OCI-LY7 (cell line): ENCODE measurements around the gene ANKRD65. TPM values are rescaled to one million over a fixed set of nuclear protein-coding genes. Genes with fewer than 3 reads are reported as not detected.

Experiments used
- BruUV-seq: library from RNA; stranded (reverse); fragments of 400-500 nt; replicated peaks from 2 replicates; lab custom pipeline; 2021; lab: Mats Ljungman, UMichigan
- CTCF ChIA-PET: fragments of 300-600 bp; sonication (Branson Sonifier 250); formaldehyde crosslinking; loops from one replicate; lab custom pipeline; 2022; ENCODE audit warnings: antibody characterized with exemption; ENCODE audit not compliant: unreplicated experiment; lab: Charles Lee
- POLR2A ChIA-PET: fragments of 300-600 bp; sonication (Branson Sonifier 250); formaldehyde crosslinking; loops from one replicate; lab custom pipeline; 2022; ENCODE audit warnings: antibody characterized with exemption; lab: Charles Lee
- DNase-seq: peaks from one replicate; pipeline ENCODE4 v3.0.0-alpha.2; 2015; ENCODE audit warnings: low spot score
- H2AFZ ChIP-seq: fragments of 200-600 bp; sonication (generic), shearing (Covaris generic); 2 replicates; pipeline ENCODE4 v1.6.1; 2014; ENCODE audit warnings: mild to moderate bottlenecking, antibody characterized with exemption, low read length, moderate library complexity
- H3K27ac ChIP-seq: fragments of 200-600 bp; sonication (generic); 2 replicates; pipeline ENCODE4 v1.5.1; 2014; ENCODE audit warnings: mixed run types, low read depth, mild to moderate bottlenecking, moderate library complexity, low read length, inconsistent platforms; ENCODE audit not compliant: poor library complexity, severe bottlenecking
- H3K36me3 ChIP-seq: fragments of 200-600 bp; sonication (generic); 2 replicates; pipeline ENCODE4 v1.6.1; 2014; ENCODE audit warnings: mild to moderate bottlenecking, antibody characterized with exemption, low read length, moderate library complexity, mixed read lengths; ENCODE audit not compliant: insufficient read depth
- H3K4me1 ChIP-seq: fragments of 200-600 bp; sonication (generic); 2 replicates; pipeline ENCODE4 v1.5.1; 2014; ENCODE audit warnings: mild to moderate bottlenecking, low read length; ENCODE audit not compliant: insufficient read depth, poor library complexity, severe bottlenecking
- H3K4me2 ChIP-seq: fragments of 200-600 bp; sonication (generic); 2 replicates; pipeline ENCODE4 v1.6.1; 2014; ENCODE audit warnings: mild to moderate bottlenecking, low read length
- H3K4me3 ChIP-seq: fragments of 200-600 bp; sonication (generic); 2 replicates; pipeline ENCODE4 v1.5.1; 2014; ENCODE audit warnings: mild to moderate bottlenecking, low read depth, low read length; ENCODE audit not compliant: poor library complexity, severe bottlenecking
- H3K79me2 ChIP-seq: fragments of 200-600 bp; sonication (generic); 2 replicates; pipeline ENCODE4 v1.6.1; 2016; ENCODE audit warnings: low read depth, mild to moderate bottlenecking, low read length, moderate library complexity, mixed read lengths; ENCODE audit not compliant: insufficient read depth
- H3K9me2 ChIP-seq: fragments of 200-600 bp; sonication (generic); 2 replicates; pipeline ENCODE4 v1.6.1; 2016; ENCODE audit warnings: mild to moderate bottlenecking, low read length, mixed read lengths; ENCODE audit not compliant: insufficient read depth
- H3K9me3 ChIP-seq: fragments of 200-600 bp; sonication (generic); 2 replicates; pipeline ENCODE4 v1.6.1; 2014; ENCODE audit warnings: mild to moderate bottlenecking, mixed run types, low read length, mixed read lengths
- H4K20me1 ChIP-seq: fragments of 200-600 bp; sonication (generic); 2 replicates; pipeline ENCODE4 v1.6.1; 2014; ENCODE audit warnings: mild to moderate bottlenecking, antibody characterized with exemption, low read length, moderate library complexity, mixed read lengths; ENCODE audit not compliant: insufficient read depth
- EZH2phosphoT487 ChIP-seq: fragments of 200-600 bp; sonication (generic); IDR thresholded peaks from 2 replicates; pipeline ENCODE4 v1.6.1; 2018; ENCODE audit warnings: low read depth, borderline replicate concordance, mild to moderate bottlenecking, mixed run types, antibody characterized with exemption, low read length, moderate library complexity, mixed read lengths
- intact Hi-C: fragments of 100-400 bp; cut with micrococcal nuclease; formaldehyde crosslinking; loops from one replicate; pipeline ENCODE4 v1.10.0; 2022; ENCODE audit not compliant: unreplicated experiment
- total RNA-seq, 2 experiments: library from RNA; depleted of rRNA in 1 of 2; stranded (reverse); fragments of >200 nt in 1 of 2; shearing (Covaris generic) in 1 of 2; gene quantifications; 2 replicates each; pipeline ENCODE4 v1.2.3, GENCODE V29; 2014 to 2022
- TF ChIP-seq, protein P1 (sequence below): fragments of 200-600 bp; sonication (generic); conservative IDR thresholded peaks from 2 replicates; pipeline ENCODE4 v1.5.1; 2014; ENCODE audit warnings: mild to moderate bottlenecking, antibody characterized with exemption, low read length, moderate library complexity, mixed read lengths

Gene ANKRD65
- total RNA-seq, 2 experiments from 2014 or later, result not detected

DNA sequence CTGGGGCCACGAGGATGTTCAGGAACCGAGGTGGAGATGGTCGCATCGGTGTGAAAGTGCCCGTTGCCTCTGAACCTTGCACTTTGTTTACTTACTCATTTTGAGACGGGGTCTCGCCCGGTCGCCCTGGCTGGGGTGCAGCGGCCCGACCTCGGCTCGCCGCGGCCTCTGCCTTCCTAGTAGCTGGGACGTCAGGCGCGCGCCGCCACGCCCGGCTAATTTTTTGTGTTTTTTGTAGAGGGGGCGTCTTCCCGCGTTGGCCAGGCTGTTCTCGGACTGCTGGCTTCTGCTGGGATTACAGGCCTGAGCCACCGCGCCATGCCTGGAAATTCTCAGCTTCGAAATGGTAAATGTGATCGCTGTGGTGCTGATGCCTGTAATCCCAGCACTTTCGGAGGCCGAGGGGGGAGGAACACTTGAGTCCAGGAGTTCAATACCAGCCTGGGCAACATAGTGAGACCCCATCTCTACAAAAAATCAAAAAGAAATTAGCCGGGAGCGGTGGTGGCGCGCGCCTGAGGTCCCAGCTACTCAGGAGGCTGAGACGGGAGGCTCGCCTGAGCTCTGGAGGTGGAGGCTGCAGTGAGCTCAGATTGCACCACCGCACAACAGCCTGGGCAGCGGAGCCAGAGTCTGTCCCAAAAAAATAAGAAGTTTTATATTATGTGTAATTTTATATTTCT, 13.3 kb downstream of the ANKRD65 start:
- peak; percentile 49 for DNase-seq
- peaks cover 57% of the 10 kb centered on the region for H3K36me3 ChIP-seq
- peak overlapping the region; percentile 74 for H3K4me2 ChIP-seq
- peak overlapping the region; percentile 73 for H3K27ac ChIP-seq
- peaks cover 18% of the 10 kb centered on the region for H3K4me1 ChIP-seq
- H4K20me1 ChIP-seq, result peaks cover 6% of the 10 kb centered on the region
- CTCF ChIA-PET, result interaction anchor here (0.5 kb wide), 1 partner anchor 9 kb away, joined by 3 read pairs; the partner anchor contains the start of gene CCNL2
- no peaks in the 10 kb centered on the region for H3K9me3 ChIP-seq
- POLR2A ChIA-PET, result interaction anchor here (0.9 to 1.0 kb wide), 2 partner anchors 32 to 166 kb away, joined by 3 to 4 read pairs; no protein-coding TSS in a partner anchor
- BruUV-seq, result no TSS peak
- H3K79me2 ChIP-seq, result peaks cover 49% of the 10 kb centered on the region
- H3K4me3 ChIP-seq, result peak overlapping the region; percentile 92
- no peak overlapping the region for H2AFZ ChIP-seq
- no peak for TF ChIP-seq EZH2phosphoT487
- TF ChIP-seq, protein P1, sequence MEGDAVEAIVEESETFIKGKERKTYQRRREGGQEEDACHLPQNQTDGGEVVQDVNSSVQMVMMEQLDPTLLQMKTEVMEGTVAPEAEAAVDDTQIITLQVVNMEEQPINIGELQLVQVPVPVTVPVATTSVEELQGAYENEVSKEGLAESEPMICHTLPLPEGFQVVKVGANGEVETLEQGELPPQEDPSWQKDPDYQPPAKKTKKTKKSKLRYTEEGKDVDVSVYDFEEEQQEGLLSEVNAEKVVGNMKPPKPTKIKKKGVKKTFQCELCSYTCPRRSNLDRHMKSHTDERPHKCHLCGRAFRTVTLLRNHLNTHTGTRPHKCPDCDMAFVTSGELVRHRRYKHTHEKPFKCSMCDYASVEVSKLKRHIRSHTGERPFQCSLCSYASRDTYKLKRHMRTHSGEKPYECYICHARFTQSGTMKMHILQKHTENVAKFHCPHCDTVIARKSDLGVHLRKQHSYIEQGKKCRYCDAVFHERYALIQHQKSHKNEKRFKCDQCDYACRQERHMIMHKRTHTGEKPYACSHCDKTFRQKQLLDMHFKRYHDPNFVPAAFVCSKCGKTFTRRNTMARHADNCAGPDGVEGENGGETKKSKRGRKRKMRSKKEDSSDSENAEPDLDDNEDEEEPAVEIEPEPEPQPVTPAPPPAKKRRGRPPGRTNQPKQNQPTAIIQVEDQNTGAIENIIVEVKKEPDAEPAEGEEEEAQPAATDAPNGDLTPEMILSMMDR, result no peak
- intact Hi-C loops, result loop anchor here (5.0 kb wide), 1 partner anchor 105 kb away; the partner anchor contains the start of gene ATAD3A
- H3K9me2 ChIP-seq, result no peaks in the 10 kb centered on the region

DNA sequence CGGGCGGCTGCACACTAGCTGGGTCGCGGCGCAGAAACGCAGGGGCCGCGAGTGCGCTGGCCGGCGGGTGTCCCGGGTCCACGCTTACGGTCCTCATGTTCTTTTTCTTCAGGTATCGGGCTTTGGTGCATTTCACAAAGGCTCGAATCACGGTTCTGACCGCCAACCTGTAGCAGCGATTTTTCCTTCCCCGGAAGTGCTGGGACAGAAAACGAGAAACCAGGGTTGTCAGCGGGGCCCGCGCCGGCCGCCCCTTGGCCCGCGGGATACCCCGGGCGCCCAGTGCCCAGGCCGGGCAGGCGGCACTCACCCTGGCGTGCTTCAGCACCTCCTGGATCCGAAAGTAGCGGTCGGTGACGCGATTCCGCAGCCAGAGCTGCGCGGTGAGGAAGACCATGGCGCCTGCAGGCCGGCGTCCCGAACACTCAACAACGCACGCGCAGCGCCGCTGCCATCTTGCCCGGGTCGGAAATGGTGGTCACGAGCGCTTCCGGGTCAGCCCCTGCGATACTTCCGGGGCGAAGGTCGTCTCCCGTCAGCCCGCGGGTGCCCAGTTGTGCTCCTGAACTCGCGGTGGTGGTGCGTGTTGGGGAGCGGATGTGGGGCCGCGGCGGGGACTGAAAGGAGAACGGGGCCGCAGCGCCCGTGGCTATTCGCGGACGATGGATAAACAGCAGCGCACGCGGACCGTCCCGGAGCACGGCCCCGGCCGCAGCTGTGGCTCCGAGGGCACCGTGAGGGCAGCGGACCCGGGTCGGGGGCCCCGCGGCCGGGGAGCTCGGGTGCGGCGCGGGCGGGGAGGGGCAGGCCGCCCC, 14.0 kb downstream of the ANKRD65 start, which contains the start of gene MRPL20:
Gene MRPL20, minus strand, starts transcription at position 473 of the 815 bp plus-strand sequence. Its CDS starts 76 bp downstream, at position 397.
- H3K4me3 ChIP-seq, result peak within 1 kb of the TSS; percentile 92
- H3K79me2 ChIP-seq, result peaks cover 49% of the 10 kb centered on the region
- H3K36me3 ChIP-seq, result peaks cover 64% of the 10 kb centered on the region
- POLR2A ChIA-PET, result interaction anchor here (0.5 to 1.0 kb wide), 3 partner anchors 13 to 167 kb away, joined by 3 to 4 read pairs (median 3); no protein-coding TSS in a partner anchor
- H3K4me2 ChIP-seq, result peak within 1 kb of the TSS; percentile 84
- no peaks in the 10 kb centered on the region for H3K9me3 ChIP-seq
- CTCF ChIA-PET, result no interaction called here
- H2AFZ ChIP-seq, result 0 out of 2 replicates have a peak within 1 kb of the TSS, but pooled peaks have one; percentile 24
- TF ChIP-seq, protein P1, result no peak
- no peak for TF ChIP-seq EZH2phosphoT487
- peaks cover 19% of the 10 kb centered on the region for H3K4me1 ChIP-seq
- peaks cover 6% of the 10 kb centered on the region for H4K20me1 ChIP-seq
- intact Hi-C loops, result loop anchor here (5.0 kb wide), 1 partner anchor 105 kb away; the partner anchor contains the start of gene ATAD3A
- H3K9me2 ChIP-seq, result no peaks in the 10 kb centered on the region
- peak; percentile 95 for DNase-seq
- H3K27ac ChIP-seq, result peak within 1 kb of the TSS; percentile 73
- BruUV-seq, result no TSS peak
